NCI-H1092 (cell line): ENCODE results near the gene RNF19B.

Source experiments
- DNase-seq: peaks from one replicate; lab custom pipeline; 2025; lab: John Stamatoyannopoulos, UW

The RNF19B gene

GRCh38 chr1:32967888-32968568, 3.4 kb upstream of the RNF19B start:
- no peak for DNase-seq

DNA sequence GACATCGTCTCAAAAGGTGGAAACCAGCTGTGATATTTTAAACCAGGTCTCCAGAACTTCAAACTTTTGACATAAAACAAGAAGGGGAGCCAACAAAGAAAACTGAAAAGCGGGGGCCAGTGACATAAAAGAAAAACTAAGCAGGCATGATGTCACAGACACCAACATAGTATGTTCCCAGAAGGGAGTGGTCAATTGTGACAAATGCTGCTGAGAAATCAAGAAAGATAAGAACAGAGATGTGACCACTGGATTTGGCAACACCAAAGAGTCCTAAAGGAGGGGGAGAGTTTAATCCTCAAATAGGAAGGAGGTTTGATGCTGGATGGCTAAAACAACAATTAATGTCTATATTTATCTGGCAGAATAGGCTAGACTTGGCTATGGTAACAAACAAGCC, 2.3 kb upstream of the RNF19B start:
- DNase-seq: no peak

DNA sequence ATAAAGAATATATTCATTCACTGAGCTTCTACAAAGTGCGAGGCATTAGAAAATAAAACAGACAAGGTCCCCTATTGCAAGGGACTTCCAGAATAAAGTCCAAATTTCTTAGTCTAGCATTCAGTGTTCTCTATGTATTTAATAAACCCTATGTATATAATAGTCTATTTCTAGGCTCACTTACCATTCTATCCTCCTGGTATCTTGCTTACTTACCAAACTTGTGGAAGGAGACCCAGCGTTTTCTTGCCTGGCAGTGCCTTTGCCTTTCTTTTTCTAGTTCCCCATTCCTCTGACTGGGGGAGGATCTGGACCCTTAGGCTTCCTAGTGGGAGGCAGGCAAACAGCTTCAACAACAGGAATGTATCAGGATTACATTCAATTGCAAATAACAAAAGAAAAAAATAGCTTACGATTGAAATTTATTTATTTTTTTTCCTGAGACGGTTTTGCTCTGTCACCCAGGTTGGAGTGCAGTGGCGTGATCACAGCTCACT, 690 bp upstream of the RNF19B start:
- no peak for DNase-seq

- no peak for DNase-seq
Observed at GRCh38 chr1:32963746-32964460, 706 bp downstream of the RNF19B start.

GRCh38 chr1:32962248-32962896, 2.2 kb downstream of the RNF19B start:
- no peak for DNase-seq

- DNase-seq: no peak
Observed at GRCh38 chr1:32960819-32961355, 3.7 kb downstream of the RNF19B start.

DNA sequence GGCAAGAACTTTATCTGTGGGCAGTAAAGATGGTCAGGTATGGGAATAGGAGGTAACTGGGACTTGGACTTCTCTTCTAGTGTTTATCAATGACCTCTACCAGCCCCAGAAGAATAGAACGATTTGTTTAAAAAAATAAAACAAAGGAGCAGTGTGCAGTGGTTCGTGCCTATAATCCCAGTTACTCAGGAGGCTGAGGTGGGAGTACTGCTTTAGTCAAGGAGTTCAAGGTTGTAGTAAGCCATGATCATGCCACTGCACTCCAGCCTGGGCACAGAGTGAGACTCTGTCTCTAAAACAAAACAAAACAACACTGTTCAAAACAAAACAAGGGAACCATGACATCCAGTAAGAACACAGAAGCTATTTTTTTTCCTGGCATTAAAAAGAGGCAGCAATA, 4.3 kb downstream of the RNF19B start:
- no peak for DNase-seq

- no peak for DNase-seq
Observed at GRCh38 chr1:32958827-32959226, 5.8 kb downstream of the RNF19B start.

GRCh38 chr1:32957017-32957416, 7.6 kb downstream of the RNF19B start:
- no peak for DNase-seq

DNA sequence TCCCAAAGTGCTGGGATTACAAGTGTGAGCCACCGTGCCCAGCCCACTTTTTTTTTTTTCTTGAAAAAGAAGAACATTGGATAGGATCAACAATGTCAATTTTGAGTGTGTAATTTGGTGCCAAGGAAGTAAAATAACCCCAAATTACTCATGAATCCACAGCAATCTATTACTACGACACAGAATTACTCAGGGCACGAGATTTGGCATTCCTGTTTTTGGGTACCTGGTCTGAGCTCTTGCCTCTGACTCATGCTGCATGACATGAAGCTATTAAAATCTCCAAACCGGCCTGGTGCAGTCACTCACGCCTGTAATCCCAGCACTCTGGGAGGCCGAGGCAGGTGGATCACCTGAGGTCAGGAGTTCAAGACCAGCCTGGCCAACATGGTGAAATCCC, 10.4 kb downstream of the RNF19B start:
- no peak for DNase-seq

DNA sequence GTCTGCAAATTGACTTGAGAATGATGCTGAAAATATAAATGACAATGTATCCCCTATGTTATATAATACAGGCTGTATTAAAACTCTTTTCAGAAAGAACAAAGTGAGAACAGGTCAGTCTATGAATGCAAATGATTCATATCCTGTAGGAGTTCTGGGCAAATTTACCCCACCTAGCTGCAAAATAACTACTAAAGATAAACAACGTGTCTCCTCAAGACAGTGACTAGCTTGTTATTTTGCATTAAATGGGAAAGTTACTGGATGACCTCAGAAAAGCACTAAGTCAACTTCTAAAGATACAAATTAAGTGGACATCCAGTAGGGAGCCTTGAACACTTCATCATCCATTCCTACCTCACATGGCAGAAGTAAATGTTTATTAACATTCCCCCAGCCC, 11.1 kb downstream of the RNF19B start:
- no peak for DNase-seq

GRCh38 chr1:32949519-32949918, 15.1 kb downstream of the RNF19B start:
- no peak for DNase-seq

DNA sequence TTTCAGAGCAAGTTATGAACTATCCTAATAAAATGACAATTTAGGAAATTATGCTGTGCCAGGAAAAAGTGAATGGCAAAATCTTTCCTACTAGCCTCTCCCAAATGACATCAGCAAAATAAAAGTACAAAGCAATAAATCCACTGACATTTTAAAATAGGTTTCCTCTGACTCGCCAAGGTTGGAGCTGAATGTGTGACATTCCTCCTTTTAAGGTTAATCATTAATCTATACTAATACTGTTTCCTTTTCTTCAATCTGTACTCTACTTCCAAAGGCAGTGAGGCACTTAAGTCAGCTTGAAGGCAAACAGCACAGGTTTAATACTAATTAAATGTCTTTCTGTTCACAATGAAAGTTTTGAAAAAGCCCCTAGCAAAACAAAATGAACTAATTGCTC, 15.7 kb downstream of the RNF19B start:
- no peak for DNase-seq

DNA sequence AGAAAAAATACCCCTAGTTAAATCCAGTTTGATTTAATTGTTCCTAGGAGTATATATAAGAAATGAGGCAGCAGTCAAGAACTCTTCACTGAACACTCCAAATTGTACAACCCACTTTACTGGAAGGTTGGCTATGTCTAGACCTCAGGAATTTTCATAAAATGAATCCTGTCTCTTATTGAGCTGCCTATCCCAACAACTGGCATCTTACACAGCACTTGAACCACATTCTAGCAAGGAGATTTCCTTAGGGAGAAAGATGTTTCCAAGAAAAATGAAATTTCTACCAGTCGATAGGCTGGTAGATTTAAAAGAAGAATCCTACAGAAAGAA, 16.3 kb downstream of the RNF19B start:
- no peak for DNase-seq

DNA sequence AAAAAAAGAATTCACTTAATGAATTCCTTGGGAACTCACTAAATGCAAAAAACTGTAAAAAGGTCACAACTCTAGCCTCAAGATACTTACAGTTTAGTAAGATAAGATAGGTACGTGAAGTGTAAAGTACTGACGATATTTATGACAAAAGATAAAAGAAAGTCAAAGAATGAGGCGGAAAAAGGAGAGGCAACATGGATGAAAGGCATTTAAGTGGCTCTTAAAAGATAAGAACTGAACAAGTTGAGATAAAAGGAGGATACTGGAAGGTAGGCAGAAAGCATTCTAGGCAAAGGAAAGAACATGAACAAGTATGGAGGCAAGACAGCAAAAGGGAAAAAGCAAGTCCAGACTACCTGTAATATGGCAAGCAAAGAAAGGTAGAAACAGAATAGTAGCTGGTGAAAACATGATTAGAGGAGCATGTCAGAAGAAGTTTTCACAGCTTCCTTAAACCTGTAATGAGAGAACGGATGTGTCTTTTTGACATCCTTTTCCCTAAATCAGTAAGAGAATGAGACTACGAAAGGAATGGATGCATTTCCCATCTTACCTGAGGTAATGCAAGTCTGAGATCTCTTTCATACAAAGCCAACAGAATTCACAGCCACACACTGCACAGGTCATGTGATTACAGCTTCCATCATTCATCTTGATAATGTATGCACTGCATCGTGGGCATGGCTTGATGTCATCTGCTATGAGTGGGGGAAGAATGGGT, 16.8 kb downstream of the RNF19B start:
- DNase-seq: no peak

GRCh38 chr1:32946413-32946812, 18.2 kb downstream of the RNF19B start:
- no peak for DNase-seq

DNA sequence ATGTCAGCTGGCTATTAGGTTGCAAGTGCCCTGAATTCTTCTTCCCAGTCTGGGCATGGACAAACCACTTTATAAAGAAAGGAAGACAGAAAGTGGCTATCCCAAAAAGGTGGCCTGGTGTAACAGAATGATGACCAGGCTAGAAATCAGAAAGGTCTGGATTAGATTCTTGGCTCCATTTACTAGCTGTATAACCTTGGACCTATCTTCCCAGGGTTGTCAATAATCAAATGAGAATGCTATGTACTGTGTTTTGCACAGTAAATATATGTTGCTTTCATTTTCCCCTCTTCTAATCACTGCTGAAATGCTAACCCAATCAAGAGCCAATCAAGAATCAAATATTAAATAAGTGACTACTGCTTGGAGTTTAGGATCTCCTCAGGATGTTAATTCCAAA, 20.4 kb downstream of the RNF19B start:
- no peak for DNase-seq

DNA sequence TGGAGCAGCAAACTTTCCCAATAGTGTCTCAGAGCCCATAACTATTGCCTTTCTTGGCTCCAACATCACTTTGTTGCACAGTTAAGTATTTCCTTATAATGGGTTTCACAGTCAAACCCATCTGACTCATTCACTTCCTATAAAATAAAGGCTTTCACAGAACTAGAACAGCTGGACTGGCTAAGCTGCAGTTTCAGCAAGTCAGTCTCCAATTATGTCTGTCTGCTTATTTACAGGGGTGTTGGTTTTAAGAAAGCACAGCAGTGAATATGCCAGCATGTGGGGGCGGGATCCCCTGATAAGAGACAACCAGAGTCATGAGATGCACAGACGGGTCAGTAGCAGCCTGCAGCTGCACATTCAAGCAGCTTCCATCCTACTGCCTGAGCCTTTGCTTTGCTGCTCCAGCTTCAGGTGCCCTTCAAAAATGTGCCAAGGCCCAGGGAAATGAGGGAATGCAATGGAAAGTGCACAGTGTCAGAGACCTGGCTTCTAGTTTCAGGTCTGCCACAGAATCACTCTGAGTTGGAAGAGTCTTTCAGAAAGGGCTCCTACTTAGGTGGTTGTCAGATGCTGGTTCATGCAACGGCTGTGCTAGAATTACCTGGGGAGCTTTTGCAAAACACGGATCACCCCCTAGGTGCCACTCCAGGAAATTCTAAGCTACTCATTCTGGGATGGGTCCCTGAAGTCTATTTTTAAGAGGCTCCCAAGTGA, 24.8 kb downstream of the RNF19B start:
- DNase-seq: no peak

GRCh38 chr1:32937061-32937460, 27.5 kb downstream of the RNF19B start:
- no peak for DNase-seq

DNA sequence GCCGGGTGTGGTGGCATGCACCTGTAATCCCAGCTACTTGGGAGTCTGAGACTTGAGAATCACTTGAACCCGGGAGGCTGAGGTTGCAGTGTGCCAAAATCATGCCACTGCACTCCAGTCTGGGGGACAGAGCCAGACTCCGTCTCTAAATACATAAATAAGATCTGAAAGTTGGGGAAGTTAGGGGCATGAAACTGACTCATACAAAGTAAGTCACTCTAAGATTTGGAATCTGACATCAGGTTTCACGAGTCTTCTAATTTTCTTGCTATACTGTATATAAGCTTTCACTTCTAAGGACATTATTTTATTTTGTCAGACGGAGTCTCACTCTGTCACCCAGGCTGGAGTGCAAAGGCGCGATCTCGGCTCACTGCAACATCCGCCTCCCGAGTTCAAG, 30.1 kb downstream of the RNF19B start:
- DNase-seq: no peak

GRCh38 chr1:32933742-32934322, 30.8 kb downstream of the RNF19B start:
- DNase-seq: no peak
